WTC11 (cell line): ENCODE results near the gene PARD3B.

Experiments used
- EMX1 ChIP-seq: fragments of 250-450 bp; sonication (Bioruptor Pico); IDR thresholded peaks from 2 replicates; pipeline ENCODE4 v1.8.0; 2021; ENCODE audit warnings: mild to moderate bottlenecking
- JUN ChIP-seq: sonication (generic); formaldehyde crosslinking; IDR thresholded peaks from 2 replicates; pipeline ENCODE4 v1.8.0; 2023; ENCODE audit warnings: mild to moderate bottlenecking, missing genetic modification reagents
- MYBL2 ChIP-seq: sonication (generic); formaldehyde crosslinking; IDR thresholded peaks from 2 replicates; pipeline ENCODE4 v1.8.1; 2023; ENCODE audit warnings: mild to moderate bottlenecking, moderate library complexity, missing genetic modification reagents
- NR2C2 ChIP-seq: sonication (generic); formaldehyde crosslinking; IDR thresholded peaks from 2 replicates; pipeline ENCODE4 v1.8.0; 2022; ENCODE audit warnings: mild to moderate bottlenecking, missing genetic modification reagents
- RELA ChIP-seq: sonication (generic); formaldehyde crosslinking; IDR thresholded peaks from 2 replicates; pipeline ENCODE4 v1.8.1; 2022; ENCODE audit warnings: missing genetic modification reagents, mild to moderate bottlenecking, borderline replicate concordance
- TCF7 ChIP-seq: sonication (generic); formaldehyde crosslinking; IDR thresholded peaks from 2 replicates; pipeline ENCODE4 v1.8.0; 2022; ENCODE audit warnings: mild to moderate bottlenecking, low read depth, missing genetic modification reagents, moderate library complexity
- TF ChIP-seq, protein P1 (sequence below): sonication (generic); formaldehyde crosslinking; IDR thresholded peaks from 2 replicates; pipeline ENCODE4 v1.8.1; 2023; ENCODE audit warnings: mild to moderate bottlenecking, missing genetic modification reagents, moderate library complexity
- TF ChIP-seq, protein P2 (sequence below): fragments of 200-600 bp; IDR thresholded peaks from 2 replicates; pipeline ENCODE4 v1.8.0; 2022; ENCODE audit warnings: antibody characterized with exemption
- TF ChIP-seq, protein P3 (sequence below): sonication (generic); formaldehyde crosslinking; IDR thresholded peaks from 2 replicates; pipeline ENCODE4 v1.8.1; 2022; ENCODE audit warnings: mild to moderate bottlenecking, missing genetic modification reagents, moderate library complexity, borderline replicate concordance
- TF ChIP-seq, protein P4 (sequence below): sonication (generic); formaldehyde crosslinking; conservative IDR thresholded peaks from 2 replicates; pipeline ENCODE4 v1.8.1; 2022; ENCODE audit warnings: mild to moderate bottlenecking, missing genetic modification reagents
- TF ChIP-seq, protein P5 (sequence below): sonication (generic); formaldehyde crosslinking; IDR thresholded peaks from 2 replicates; pipeline ENCODE4 v1.8.0; 2022; ENCODE audit warnings: missing genetic modification reagents
- TF ChIP-seq, protein P6 (sequence below): sonication (generic); formaldehyde crosslinking; IDR thresholded peaks from 2 replicates; pipeline ENCODE4 v1.8.0; 2023; ENCODE audit warnings: missing genetic modification reagents, mild to moderate bottlenecking, borderline replicate concordance
- TF ChIP-seq, protein P7 (sequence below): fragments of 250-450 bp; sonication (Bioruptor Pico); IDR thresholded peaks from 2 replicates; pipeline ENCODE4 v1.9.0; 2021; ENCODE audit warnings: mild to moderate bottlenecking
- TF ChIP-seq, protein P8 (sequence below): sonication (generic); formaldehyde crosslinking; IDR thresholded peaks from 2 replicates; pipeline ENCODE4 v1.8.0; 2022; ENCODE audit warnings: mild to moderate bottlenecking, missing genetic modification reagents

DNA sequence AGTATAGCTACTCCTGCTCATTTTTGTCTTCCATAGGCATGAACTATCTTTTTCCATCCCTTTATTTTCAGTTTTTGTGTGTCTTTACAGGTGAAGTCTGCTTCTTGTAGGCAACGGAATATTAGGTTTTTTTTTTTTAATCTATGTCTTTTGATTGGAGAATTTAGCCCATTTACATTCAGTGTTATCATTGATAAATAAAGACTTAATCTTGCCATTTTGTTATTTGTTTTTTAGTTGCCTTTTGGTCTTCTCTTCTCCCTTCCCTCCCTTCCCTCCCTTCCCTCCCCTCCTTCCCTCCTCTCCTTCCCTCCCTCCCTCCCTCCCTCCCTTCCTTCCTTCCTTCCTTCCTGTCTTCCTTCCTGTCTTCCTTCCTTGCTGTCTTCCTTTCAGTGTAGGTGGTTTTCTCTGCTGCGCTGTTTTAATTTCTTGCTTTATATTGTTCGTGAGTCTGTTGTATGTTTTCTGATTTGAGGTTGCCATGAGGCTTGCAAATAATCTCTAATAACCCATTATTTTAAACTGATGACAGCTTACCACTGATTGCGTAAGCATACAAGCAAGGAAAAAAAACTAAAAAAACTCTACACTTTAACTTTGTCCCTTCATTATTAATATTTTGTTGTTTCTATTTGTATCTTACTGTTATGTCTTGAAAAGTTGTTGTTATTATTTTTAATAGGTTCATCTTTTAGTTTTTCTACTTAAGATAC lies 353.8 kb downstream of the PARD3B start:
- TF ChIP-seq RELA (CRISPR knock-in tag) (no peak), MYBL2 (CRISPR knock-in tag) (no peak), JUN (no peak), EMX1 (no peak), TCF7 (CRISPR knock-in tag) (no peak), NR2C2 (no peak)
- TF ChIP-seq, protein P1, sequence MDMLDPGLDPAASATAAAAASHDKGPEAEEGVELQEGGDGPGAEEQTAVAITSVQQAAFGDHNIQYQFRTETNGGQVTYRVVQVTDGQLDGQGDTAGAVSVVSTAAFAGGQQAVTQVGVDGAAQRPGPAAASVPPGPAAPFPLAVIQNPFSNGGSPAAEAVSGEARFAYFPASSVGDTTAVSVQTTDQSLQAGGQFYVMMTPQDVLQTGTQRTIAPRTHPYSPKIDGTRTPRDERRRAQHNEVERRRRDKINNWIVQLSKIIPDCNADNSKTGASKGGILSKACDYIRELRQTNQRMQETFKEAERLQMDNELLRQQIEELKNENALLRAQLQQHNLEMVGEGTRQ (CRISPR knock-in tag): no peak
- TF ChIP-seq, protein P2, sequence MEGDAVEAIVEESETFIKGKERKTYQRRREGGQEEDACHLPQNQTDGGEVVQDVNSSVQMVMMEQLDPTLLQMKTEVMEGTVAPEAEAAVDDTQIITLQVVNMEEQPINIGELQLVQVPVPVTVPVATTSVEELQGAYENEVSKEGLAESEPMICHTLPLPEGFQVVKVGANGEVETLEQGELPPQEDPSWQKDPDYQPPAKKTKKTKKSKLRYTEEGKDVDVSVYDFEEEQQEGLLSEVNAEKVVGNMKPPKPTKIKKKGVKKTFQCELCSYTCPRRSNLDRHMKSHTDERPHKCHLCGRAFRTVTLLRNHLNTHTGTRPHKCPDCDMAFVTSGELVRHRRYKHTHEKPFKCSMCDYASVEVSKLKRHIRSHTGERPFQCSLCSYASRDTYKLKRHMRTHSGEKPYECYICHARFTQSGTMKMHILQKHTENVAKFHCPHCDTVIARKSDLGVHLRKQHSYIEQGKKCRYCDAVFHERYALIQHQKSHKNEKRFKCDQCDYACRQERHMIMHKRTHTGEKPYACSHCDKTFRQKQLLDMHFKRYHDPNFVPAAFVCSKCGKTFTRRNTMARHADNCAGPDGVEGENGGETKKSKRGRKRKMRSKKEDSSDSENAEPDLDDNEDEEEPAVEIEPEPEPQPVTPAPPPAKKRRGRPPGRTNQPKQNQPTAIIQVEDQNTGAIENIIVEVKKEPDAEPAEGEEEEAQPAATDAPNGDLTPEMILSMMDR: no peak
- TF ChIP-seq, protein P3, sequence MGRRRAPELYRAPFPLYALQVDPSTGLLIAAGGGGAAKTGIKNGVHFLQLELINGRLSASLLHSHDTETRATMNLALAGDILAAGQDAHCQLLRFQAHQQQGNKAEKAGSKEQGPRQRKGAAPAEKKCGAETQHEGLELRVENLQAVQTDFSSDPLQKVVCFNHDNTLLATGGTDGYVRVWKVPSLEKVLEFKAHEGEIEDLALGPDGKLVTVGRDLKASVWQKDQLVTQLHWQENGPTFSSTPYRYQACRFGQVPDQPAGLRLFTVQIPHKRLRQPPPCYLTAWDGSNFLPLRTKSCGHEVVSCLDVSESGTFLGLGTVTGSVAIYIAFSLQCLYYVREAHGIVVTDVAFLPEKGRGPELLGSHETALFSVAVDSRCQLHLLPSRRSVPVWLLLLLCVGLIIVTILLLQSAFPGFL (CRISPR knock-in tag): no peak
- TF ChIP-seq, protein P4, sequence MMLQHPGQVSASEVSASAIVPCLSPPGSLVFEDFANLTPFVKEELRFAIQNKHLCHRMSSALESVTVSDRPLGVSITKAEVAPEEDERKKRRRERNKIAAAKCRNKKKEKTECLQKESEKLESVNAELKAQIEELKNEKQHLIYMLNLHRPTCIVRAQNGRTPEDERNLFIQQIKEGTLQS (CRISPR knock-in tag): no peak
- TF ChIP-seq, protein P5, sequence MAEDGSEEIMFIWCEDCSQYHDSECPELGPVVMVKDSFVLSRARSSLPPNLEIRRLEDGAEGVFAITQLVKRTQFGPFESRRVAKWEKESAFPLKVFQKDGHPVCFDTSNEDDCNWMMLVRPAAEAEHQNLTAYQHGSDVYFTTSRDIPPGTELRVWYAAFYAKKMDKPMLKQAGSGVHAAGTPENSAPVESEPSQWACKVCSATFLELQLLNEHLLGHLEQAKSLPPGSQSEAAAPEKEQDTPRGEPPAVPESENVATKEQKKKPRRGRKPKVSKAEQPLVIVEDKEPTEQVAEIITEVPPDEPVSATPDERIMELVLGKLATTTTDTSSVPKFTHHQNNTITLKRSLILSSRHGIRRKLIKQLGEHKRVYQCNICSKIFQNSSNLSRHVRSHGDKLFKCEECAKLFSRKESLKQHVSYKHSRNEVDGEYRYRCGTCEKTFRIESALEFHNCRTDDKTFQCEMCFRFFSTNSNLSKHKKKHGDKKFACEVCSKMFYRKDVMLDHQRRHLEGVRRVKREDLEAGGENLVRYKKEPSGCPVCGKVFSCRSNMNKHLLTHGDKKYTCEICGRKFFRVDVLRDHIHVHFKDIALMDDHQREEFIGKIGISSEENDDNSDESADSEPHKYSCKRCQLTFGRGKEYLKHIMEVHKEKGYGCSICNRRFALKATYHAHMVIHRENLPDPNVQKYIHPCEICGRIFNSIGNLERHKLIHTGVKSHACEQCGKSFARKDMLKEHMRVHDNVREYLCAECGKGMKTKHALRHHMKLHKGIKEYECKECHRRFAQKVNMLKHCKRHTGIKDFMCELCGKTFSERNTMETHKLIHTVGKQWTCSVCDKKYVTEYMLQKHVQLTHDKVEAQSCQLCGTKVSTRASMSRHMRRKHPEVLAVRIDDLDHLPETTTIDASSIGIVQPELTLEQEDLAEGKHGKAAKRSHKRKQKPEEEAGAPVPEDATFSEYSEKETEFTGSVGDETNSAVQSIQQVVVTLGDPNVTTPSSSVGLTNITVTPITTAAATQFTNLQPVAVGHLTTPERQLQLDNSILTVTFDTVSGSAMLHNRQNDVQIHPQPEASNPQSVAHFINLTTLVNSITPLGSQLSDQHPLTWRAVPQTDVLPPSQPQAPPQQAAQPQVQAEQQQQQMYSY (CRISPR knock-in tag): no peak
- TF ChIP-seq, protein P6, sequence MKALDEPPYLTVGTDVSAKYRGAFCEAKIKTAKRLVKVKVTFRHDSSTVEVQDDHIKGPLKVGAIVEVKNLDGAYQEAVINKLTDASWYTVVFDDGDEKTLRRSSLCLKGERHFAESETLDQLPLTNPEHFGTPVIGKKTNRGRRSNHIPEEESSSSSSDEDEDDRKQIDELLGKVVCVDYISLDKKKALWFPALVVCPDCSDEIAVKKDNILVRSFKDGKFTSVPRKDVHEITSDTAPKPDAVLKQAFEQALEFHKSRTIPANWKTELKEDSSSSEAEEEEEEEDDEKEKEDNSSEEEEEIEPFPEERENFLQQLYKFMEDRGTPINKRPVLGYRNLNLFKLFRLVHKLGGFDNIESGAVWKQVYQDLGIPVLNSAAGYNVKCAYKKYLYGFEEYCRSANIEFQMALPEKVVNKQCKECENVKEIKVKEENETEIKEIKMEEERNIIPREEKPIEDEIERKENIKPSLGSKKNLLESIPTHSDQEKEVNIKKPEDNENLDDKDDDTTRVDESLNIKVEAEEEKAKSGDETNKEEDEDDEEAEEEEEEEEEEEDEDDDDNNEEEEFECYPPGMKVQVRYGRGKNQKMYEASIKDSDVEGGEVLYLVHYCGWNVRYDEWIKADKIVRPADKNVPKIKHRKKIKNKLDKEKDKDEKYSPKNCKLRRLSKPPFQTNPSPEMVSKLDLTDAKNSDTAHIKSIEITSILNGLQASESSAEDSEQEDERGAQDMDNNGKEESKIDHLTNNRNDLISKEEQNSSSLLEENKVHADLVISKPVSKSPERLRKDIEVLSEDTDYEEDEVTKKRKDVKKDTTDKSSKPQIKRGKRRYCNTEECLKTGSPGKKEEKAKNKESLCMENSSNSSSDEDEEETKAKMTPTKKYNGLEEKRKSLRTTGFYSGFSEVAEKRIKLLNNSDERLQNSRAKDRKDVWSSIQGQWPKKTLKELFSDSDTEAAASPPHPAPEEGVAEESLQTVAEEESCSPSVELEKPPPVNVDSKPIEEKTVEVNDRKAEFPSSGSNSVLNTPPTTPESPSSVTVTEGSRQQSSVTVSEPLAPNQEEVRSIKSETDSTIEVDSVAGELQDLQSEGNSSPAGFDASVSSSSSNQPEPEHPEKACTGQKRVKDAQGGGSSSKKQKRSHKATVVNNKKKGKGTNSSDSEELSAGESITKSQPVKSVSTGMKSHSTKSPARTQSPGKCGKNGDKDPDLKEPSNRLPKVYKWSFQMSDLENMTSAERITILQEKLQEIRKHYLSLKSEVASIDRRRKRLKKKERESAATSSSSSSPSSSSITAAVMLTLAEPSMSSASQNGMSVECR: no peak
- TF ChIP-seq, protein P7, sequence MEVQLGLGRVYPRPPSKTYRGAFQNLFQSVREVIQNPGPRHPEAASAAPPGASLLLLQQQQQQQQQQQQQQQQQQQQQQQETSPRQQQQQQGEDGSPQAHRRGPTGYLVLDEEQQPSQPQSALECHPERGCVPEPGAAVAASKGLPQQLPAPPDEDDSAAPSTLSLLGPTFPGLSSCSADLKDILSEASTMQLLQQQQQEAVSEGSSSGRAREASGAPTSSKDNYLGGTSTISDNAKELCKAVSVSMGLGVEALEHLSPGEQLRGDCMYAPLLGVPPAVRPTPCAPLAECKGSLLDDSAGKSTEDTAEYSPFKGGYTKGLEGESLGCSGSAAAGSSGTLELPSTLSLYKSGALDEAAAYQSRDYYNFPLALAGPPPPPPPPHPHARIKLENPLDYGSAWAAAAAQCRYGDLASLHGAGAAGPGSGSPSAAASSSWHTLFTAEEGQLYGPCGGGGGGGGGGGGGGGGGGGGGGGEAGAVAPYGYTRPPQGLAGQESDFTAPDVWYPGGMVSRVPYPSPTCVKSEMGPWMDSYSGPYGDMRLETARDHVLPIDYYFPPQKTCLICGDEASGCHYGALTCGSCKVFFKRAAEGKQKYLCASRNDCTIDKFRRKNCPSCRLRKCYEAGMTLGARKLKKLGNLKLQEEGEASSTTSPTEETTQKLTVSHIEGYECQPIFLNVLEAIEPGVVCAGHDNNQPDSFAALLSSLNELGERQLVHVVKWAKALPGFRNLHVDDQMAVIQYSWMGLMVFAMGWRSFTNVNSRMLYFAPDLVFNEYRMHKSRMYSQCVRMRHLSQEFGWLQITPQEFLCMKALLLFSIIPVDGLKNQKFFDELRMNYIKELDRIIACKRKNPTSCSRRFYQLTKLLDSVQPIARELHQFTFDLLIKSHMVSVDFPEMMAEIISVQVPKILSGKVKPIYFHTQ (CRISPR knock-in tag): no peak
- TF ChIP-seq, protein P8, sequence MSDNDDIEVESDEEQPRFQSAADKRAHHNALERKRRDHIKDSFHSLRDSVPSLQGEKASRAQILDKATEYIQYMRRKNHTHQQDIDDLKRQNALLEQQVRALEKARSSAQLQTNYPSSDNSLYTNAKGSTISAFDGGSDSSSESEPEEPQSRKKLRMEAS: no peak
